HEK293 (cell line): Measurements from ENCODE around the gene ATXN2.
A peak's percentile ranks its signal among the peaks of the same experiment; 100 is the strongest.

ENCODE experiments used
- CTCF ChIA-PET: fragments of 350-600 bp; formaldehyde crosslinking; extraction: SDS; loops from one replicate; lab custom pipeline; 2021; ENCODE audit warnings: antibody characterized with exemption; lab: Yijun Ruan, JAX
- POLR2A ChIA-PET: fragments of 300-600 bp; formaldehyde crosslinking; extraction: SDS; loops from one replicate; lab custom pipeline; 2020; ENCODE audit warnings: antibody characterized with exemption, inconsistent platforms; lab: Yijun Ruan, JAX
- H3K27ac ChIP-seq: fragments of 200-500 bp; sonication (Bioruptor generic); 2 replicates; pipeline ENCODE4 v1.5.1; 2014; ENCODE audit warnings: low read depth, low read length, control low read depth, inconsistent platforms; ENCODE audit errors: extremely low read depth
- H3K36me3 ChIP-seq, 2 experiments: fragments of 200-500 bp in 1 of 2; sonication (Bioruptor generic) in 1 of 2; 1 replicate in 1 of 2; 2 replicates in 1 of 2; pipeline ENCODE4 v1.5.1; 2014 to 2017; ENCODE audit warnings: inconsistent platforms in 2 of 2, low read length in 2 of 2; ENCODE audit not compliant: control insufficient read depth in 2 of 2, insufficient read depth in 1 of 2
- H3K4me1 ChIP-seq: fragments of 200-500 bp; sonication (Bioruptor generic); 2 replicates; pipeline ENCODE4 v1.5.1; 2014; ENCODE audit warnings: mild to moderate bottlenecking, low read length, inconsistent platforms; ENCODE audit not compliant: control insufficient read depth, insufficient read depth
- H3K4me3 ChIP-seq: 2 replicates; pipeline ENCODE4 v1.5.1; 2011; ENCODE audit warnings: low read depth, mild to moderate bottlenecking, control low read depth, low read length, moderate library complexity
- H3K9me3 ChIP-seq: fragments of 200-500 bp; sonication (Bioruptor generic); 2 replicates; pipeline ENCODE4 v1.5.1; 2014; ENCODE audit warnings: low read depth, low read length, inconsistent platforms; ENCODE audit not compliant: control insufficient read depth, insufficient read depth
- EGR2 ChIP-seq: fragments of 450-650 bp; formaldehyde crosslinking; IDR thresholded peaks from 2 replicates; pipeline ENCODE4 v1.5.1; 2016; ENCODE audit warnings: low read depth, missing biosample characterization, missing genetic modification characterization
- GLIS2 ChIP-seq: fragments of 450-650 bp; formaldehyde crosslinking; IDR thresholded peaks from 2 replicates; pipeline ENCODE4 v1.5.1; 2016; ENCODE audit warnings: missing biosample characterization, missing genetic modification characterization
- SCRT1 ChIP-seq: fragments of 450-650 bp; formaldehyde crosslinking; IDR thresholded peaks from 2 replicates; pipeline ENCODE4 v1.5.1; 2016; ENCODE audit warnings: missing biosample characterization, missing genetic modification characterization, borderline replicate concordance
- SETDB1 ChIP-seq: IDR thresholded peaks from one replicate; pipeline ENCODE4 v1.6.1; 2017; ENCODE audit warnings: mild to moderate bottlenecking, low read length, moderate library complexity, mixed read lengths; ENCODE audit not compliant: insufficient read length
- SP2 ChIP-seq: fragments of 450-650 bp; formaldehyde crosslinking; IDR thresholded peaks from 2 replicates; pipeline ENCODE4 v1.5.1; 2016; ENCODE audit warnings: missing biosample characterization, missing genetic modification characterization
- SP3 ChIP-seq: fragments of 450-650 bp; formaldehyde crosslinking; IDR thresholded peaks from 2 replicates; pipeline ENCODE4 v1.5.1; 2016; ENCODE audit warnings: missing biosample characterization, missing genetic modification characterization
- WT1 ChIP-seq: fragments of 450-650 bp; formaldehyde crosslinking; IDR thresholded peaks from 2 replicates; pipeline ENCODE4 v1.5.1; 2016; ENCODE audit warnings: missing biosample characterization, missing genetic modification characterization
- ZFHX2 ChIP-seq: fragments of 450-650 bp; formaldehyde crosslinking; conservative IDR thresholded peaks from 2 replicates; pipeline ENCODE4 v1.5.1; 2016; ENCODE audit warnings: missing biosample characterization, missing genetic modification characterization
- ZNF132 ChIP-seq: fragments of 450-650 bp; formaldehyde crosslinking; IDR thresholded peaks from 2 replicates; pipeline ENCODE4 v1.5.1; 2017; ENCODE audit warnings: missing biosample characterization, missing genetic modification characterization, borderline replicate concordance
- ZNF202 ChIP-seq: fragments of 450-650 bp; formaldehyde crosslinking; IDR thresholded peaks from 2 replicates; pipeline ENCODE4 v1.5.1; 2016; ENCODE audit warnings: missing biosample characterization, missing genetic modification characterization, borderline replicate concordance
- ZNF239 ChIP-seq: fragments of 450-650 bp; formaldehyde crosslinking; IDR thresholded peaks from 2 replicates; pipeline ENCODE4 v1.5.1; 2016; ENCODE audit warnings: missing biosample characterization, missing genetic modification characterization
- ZNF24 ChIP-seq: fragments of 450-650 bp; formaldehyde crosslinking; IDR thresholded peaks from 2 replicates; pipeline ENCODE4 v1.5.1; 2016; ENCODE audit warnings: missing biosample characterization, missing genetic modification characterization
- ZNF571 ChIP-seq: fragments of 450-650 bp; formaldehyde crosslinking; IDR thresholded peaks from 2 replicates; pipeline ENCODE4 v1.5.0; 2017; ENCODE audit warnings: missing biosample characterization, missing genetic modification characterization
- ZNF747 ChIP-seq: fragments of 450-650 bp; formaldehyde crosslinking; IDR thresholded peaks from 2 replicates; pipeline ENCODE4 v1.5.1; 2016; ENCODE audit warnings: missing biosample characterization, missing genetic modification characterization
- TF ChIP-seq, protein P1 (sequence below): fragments of 450-650 bp; formaldehyde crosslinking; IDR thresholded peaks from 2 replicates; pipeline ENCODE4 v1.5.1; 2016; ENCODE audit warnings: missing biosample characterization, missing genetic modification characterization
- TF ChIP-seq, protein P2 (sequence below): fragments of 450-650 bp; formaldehyde crosslinking; IDR thresholded peaks from 2 replicates; pipeline ENCODE4 v1.5.1; 2017; ENCODE audit warnings: missing biosample characterization, missing genetic modification characterization
- TF ChIP-seq, protein P3 (sequence below): fragments of 450-650 bp; formaldehyde crosslinking; IDR thresholded peaks from 2 replicates; pipeline ENCODE4 v1.5.1; 2016; ENCODE audit warnings: missing biosample characterization, missing genetic modification characterization
- TF ChIP-seq, protein P4 (sequence below): fragments of 450-650 bp; formaldehyde crosslinking; IDR thresholded peaks from 2 replicates; pipeline ENCODE4 v1.5.1; 2017; ENCODE audit warnings: missing biosample characterization, missing genetic modification characterization
- TF ChIP-seq, protein P5 (sequence below): fragments of 450-650 bp; formaldehyde crosslinking; IDR thresholded peaks from 2 replicates; pipeline ENCODE4 v1.5.1; 2017; ENCODE audit warnings: missing biosample characterization, missing genetic modification characterization
- TF ChIP-seq, protein P6 (sequence below): fragments of 450-650 bp; formaldehyde crosslinking; IDR thresholded peaks from 2 replicates; pipeline ENCODE4 v1.5.1; 2016; ENCODE audit warnings: missing biosample characterization, missing genetic modification characterization
- TF ChIP-seq, protein P7 (sequence below): fragments of 450-650 bp; formaldehyde crosslinking; optimal IDR thresholded peaks from 2 replicates; pipeline ENCODE3; 2016; ENCODE audit warnings: missing biosample characterization, mild to moderate bottlenecking, missing genetic modification characterization

ATXN2 gene

DNA sequence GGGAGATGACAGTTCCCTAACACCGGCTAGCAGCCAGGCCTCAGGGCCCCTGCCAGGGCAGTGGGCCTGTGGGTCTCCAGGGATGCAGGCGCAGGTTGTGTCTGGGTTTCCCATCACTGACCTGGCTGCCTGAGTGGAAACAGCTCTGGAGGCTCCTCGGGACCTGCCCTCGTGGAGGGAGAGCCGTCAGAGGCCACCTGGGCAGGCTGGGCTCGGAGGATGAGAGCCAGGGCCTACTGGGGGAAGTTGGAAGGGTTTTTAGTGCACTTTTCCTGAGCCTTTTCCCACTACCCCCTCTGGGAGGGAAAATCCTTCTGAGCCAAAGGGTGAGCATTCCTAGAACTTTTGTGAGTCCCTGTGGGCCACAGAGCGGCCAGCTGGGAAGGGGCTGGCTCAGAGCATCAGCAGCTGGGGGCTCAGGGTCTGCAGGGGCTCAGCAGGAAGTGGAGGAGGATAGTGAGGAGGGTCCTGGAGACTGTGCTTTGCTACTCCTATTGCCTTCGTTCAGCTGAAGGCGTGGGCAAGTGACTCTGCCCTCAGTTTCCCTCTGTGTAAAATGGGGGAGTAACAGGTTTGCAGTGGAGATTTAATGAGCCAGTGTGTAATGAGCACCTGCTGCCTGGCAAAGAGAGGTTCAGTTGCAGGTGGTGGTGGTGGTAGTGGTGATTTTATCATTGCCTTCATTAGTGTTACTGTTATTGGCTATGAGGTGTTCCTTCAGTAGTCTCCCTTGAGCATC is 191.6 kb downstream of the ATXN2 start (continued):
- TF ChIP-seq, protein P1, sequence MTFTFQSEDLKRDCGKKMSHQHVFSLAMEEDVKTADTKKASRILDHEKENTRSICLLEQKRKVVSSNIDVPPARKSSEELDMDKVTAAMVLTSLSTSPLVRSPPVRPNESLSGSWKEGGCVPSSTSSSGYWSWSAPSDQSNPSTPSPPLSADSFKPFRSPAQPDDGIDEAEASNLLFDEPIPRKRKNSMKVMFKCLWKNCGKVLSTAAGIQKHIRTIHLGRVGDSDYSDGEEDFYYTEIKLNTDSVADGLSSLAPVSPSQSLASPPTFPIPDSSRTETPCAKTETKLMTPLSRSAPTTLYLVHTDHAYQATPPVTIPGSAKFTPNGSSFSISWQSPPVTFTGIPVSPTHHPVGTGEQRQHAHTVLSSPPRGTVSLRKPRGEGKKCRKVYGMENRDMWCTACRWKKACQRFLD = no peak
- no peak for TF ChIP-seq ZNF239 (tag by site-specific recombination)

DNA sequence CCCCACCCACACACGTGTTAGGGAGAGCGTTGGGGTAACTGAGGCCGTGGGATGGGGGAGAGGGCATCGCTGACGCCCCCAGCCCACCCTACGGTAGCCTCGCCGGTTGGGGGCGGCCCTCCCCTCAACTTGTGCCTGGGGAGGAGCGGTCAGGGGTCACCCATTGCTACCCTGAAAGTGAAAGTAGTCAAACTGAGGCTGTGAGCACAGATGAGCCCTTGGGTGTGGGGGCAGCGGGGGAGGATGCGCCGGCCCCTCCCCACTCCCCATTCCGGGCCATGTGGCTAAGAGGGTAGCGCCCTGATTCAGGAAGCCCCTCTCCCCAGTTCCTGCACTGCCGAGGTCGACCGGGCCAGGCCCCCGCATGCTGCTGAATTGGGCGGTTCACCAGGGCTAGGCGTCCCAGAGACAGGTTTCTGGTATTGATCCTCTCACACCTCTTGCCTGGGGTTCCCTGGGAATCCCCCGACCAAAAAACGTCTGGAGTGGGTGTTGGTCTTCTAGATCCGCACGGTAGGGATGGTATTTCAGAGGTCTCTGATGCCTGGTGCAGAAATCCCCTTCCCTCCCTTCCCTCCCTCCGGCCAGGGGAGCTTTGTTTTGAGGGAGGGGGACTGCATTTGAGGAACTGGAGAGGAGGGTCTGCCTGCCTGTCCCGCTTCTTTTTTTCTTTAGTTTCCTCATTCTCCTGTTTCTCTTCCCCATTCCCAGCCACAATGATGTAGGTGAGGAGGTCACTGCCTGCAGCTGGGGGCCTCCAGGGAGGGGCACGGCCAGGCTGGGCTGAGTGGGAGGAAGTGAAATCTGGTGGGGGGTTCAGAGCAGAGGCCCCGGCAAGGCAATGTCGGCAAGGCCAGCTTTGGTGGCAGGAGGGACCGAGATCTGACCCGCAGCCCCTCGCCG is 192.4 kb downstream of the ATXN2 start:
- Histone ChIP-seq H3K36me3 (no peaks in the 10 kb centered on the region), H3K27ac (peak overlapping the region; percentile 34; the same call in 1 of the 2 replicates), H3K4me3 (peak overlapping the region; percentile 59), H3K4me1 (no peaks in the 10 kb centered on the region), H3K9me3 (no peaks in the 10 kb centered on the region)
- ChIA-PET CTCF (interaction anchor here (2.5 to 3.1 kb wide), 2 partner anchors 10 to 11 kb away, joined by 13 to 15 read pairs; no protein-coding TSS in a partner anchor), POLR2A (no interaction called here)
- TF ChIP-seq, protein P2, sequence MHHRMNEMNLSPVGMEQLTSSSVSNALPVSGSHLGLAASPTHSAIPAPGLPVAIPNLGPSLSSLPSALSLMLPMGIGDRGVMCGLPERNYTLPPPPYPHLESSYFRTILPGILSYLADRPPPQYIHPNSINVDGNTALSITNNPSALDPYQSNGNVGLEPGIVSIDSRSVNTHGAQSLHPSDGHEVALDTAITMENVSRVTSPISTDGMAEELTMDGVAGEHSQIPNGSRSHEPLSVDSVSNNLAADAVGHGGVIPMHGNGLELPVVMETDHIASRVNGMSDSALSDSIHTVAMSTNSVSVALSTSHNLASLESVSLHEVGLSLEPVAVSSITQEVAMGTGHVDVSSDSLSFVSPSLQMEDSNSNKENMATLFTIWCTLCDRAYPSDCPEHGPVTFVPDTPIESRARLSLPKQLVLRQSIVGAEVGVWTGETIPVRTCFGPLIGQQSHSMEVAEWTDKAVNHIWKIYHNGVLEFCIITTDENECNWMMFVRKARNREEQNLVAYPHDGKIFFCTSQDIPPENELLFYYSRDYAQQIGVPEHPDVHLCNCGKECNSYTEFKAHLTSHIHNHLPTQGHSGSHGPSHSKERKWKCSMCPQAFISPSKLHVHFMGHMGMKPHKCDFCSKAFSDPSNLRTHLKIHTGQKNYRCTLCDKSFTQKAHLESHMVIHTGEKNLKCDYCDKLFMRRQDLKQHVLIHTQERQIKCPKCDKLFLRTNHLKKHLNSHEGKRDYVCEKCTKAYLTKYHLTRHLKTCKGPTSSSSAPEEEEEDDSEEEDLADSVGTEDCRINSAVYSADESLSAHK (tag by site-specific recombination) = no peak
- no peak for TF ChIP-seq ZNF132
- TF ChIP-seq SP3 (tag by site-specific recombination) = no peak
- TF ChIP-seq, protein P3, sequence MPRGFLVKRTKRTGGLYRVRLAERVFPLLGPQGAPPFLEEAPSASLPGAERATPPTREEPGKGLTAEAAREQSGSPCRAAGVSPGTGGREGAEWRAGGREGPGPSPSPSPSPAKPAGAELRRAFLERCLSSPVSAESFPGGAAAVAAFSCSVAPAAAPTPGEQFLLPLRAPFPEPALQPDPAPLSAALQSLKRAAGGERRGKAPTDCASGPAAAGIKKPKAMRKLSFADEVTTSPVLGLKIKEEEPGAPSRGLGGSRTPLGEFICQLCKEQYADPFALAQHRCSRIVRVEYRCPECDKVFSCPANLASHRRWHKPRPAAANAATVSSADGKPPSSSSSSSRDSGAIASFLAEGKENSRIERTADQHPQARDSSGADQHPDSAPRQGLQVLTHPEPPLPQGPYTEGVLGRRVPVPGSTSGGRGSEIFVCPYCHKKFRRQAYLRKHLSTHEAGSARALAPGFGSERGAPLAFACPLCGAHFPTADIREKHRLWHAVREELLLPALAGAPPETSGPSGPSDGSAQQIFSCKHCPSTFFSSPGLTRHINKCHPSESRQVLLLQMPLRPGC (tag by site-specific recombination) = no peak
- TF ChIP-seq ZNF571 = no peak
- TF ChIP-seq, protein P4, sequence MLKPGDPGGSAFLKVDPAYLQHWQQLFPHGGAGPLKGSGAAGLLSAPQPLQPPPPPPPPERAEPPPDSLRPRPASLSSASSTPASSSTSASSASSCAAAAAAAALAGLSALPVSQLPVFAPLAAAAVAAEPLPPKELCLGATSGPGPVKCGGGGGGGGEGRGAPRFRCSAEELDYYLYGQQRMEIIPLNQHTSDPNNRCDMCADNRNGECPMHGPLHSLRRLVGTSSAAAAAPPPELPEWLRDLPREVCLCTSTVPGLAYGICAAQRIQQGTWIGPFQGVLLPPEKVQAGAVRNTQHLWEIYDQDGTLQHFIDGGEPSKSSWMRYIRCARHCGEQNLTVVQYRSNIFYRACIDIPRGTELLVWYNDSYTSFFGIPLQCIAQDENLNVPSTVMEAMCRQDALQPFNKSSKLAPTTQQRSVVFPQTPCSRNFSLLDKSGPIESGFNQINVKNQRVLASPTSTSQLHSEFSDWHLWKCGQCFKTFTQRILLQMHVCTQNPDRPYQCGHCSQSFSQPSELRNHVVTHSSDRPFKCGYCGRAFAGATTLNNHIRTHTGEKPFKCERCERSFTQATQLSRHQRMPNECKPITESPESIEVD (tag by site-specific recombination) = no peak
- TF ChIP-seq ZNF747 = no peak
- TF ChIP-seq EGR2 = peak; percentile 90
- TF ChIP-seq, protein P5, sequence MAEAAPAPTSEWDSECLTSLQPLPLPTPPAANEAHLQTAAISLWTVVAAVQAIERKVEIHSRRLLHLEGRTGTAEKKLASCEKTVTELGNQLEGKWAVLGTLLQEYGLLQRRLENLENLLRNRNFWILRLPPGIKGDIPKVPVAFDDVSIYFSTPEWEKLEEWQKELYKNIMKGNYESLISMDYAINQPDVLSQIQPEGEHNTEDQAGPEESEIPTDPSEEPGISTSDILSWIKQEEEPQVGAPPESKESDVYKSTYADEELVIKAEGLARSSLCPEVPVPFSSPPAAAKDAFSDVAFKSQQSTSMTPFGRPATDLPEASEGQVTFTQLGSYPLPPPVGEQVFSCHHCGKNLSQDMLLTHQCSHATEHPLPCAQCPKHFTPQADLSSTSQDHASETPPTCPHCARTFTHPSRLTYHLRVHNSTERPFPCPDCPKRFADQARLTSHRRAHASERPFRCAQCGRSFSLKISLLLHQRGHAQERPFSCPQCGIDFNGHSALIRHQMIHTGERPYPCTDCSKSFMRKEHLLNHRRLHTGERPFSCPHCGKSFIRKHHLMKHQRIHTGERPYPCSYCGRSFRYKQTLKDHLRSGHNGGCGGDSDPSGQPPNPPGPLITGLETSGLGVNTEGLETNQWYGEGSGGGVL = peak; percentile 1; the same call in 1 of the 2 replicates
- TF ChIP-seq SP2 (tag by site-specific recombination) = no peak
- no peak for TF ChIP-seq ZNF24
- peak; percentile 71 for TF ChIP-seq GLIS2 (tag by site-specific recombination)
- TF ChIP-seq ZNF202 (tag by site-specific recombination) = no peak
- TF ChIP-seq SCRT1 (tag by site-specific recombination) = no peak
- TF ChIP-seq ZFHX2 = peak; percentile 97
- TF ChIP-seq, protein P6, sequence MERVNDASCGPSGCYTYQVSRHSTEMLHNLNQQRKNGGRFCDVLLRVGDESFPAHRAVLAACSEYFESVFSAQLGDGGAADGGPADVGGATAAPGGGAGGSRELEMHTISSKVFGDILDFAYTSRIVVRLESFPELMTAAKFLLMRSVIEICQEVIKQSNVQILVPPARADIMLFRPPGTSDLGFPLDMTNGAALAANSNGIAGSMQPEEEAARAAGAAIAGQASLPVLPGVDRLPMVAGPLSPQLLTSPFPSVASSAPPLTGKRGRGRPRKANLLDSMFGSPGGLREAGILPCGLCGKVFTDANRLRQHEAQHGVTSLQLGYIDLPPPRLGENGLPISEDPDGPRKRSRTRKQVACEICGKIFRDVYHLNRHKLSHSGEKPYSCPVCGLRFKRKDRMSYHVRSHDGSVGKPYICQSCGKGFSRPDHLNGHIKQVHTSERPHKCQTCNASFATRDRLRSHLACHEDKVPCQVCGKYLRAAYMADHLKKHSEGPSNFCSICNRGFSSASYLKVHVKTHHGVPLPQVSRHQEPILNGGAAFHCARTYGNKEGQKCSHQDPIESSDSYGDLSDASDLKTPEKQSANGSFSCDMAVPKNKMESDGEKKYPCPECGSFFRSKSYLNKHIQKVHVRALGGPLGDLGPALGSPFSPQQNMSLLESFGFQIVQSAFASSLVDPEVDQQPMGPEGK (tag by site-specific recombination) = peak; percentile 88
- TF ChIP-seq, protein P7, sequence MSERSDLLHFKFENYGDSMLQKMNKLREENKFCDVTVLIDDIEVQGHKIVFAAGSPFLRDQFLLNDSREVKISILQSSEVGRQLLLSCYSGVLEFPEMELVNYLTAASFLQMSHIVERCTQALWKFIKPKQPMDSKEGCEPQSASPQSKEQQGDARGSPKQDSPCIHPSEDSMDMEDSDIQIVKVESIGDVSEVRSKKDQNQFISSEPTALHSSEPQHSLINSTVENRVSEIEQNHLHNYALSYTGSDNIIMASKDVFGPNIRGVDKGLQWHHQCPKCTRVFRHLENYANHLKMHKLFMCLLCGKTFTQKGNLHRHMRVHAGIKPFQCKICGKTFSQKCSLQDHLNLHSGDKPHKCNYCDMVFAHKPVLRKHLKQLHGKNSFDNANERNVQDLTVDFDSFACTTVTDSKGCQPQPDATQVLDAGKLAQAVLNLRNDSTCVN (tag by site-specific recombination) = peak; percentile 24
- no peak for TF ChIP-seq SETDB1
- TF ChIP-seq WT1 (tag by site-specific recombination) = no peak
